Inflammatory macrophage treated with lipopolysaccharide for 4 hours (primary cell): ENCODE results near the gene COL20A1.
"Not testable (repeated sequence)": the region's sequence is repeated elsewhere in the genome, so short reads cannot be mapped to it uniquely, and the experiment has no call there.

Experiments used
- DNase-seq: peaks from one replicate; pipeline ENCODE4 v3.0.0-alpha.2; 2020

COL20A1 gene

GRCh38 chr20:63322146-63322932, 29.4 kb downstream of the COL20A1 start:
- DNase-seq: no peak

GRCh38 chr20:63322933-63323273, 29.9 kb downstream of the COL20A1 start:
- no peak for DNase-seq

DNA sequence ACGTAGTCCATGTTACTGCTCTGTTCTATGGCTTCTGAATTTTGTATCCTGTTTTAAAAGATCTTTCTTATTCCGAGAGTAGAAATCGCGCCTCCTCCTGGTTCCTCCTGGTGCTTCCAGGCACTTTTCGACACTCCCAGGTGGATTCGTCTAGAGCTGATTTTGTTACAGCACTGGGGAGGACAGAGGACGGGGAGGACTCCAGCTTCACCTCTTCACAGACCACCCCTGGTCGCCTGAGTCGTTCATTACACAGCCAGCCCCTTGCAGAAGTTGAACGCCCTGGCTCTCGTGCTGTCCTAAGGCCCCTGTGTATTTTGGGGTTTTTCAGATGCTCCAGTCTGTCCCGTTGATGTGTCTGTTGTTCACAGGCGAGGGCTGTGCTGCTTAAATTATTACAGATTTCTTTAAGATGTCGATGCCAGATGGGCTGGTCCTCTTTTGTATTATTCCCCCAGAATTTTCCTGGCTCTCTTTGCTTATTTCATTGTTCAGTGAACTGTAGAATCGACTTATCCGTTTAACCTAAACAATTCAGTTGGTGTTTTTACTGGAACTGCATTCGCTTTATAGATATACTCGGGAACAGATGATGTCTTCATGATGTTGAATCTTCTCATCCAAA, 30.5 kb downstream of the COL20A1 start:
- no peak for DNase-seq

DNA sequence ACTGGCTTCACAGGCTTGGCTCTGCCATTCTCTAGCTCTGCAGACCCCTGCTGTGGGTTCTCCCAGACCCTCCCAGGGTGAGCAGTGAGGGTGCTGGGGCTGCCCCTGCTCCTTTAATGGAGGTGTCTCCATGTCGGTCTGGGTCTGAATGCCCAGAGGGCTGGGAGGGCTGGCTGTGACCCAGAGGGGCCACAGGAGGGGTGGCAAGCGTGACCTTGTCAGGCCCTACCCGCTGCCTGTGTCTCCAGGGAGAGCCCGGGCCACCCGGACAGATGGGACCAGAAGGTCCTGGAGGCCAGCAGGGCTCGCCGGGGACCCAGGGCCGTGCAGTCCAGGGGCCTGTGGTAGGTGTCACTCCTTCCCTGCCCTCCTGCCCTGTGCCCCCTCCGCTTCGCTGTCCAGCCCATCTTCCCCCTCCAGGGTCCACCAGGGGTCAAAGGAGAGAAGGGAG, 32.1 kb downstream of the COL20A1 start:
- DNase-seq: no peak

DNA sequence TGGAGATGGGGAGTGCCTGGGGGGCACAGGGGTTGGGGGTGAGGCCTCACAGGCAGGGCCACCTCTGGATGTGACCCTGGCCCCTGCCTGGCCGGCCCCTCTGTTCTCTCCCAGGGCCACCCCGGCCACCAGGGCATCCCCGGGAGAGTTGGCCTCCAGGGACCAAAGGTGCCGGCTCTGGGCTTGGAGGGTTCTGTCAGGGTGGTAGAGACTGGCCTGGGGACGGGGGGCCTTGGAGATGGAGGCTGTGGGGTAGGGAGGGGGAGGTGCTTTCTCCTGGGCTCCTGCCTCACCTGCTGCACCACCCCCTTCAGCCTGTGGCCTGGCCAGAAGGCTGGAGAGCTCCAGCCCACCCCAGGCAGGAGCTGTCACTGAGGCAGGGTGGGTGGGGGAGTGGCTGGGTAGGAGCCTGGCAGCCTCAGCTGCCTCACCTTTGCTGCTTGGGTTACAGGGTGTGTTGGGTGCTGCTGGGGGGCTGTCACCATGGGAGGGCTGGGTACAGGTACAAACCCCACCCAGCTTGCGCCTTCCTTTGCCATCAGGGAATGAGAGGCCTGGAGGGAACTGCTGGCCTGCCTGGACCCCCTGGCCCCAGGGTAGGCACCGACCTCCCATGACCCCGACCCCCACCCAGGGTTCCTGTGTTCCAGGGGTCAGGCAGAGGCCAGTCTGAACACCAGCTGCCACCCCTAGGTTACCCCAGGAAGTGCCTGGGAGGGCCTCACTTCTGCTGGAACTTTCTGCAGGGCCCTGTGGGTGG, 32.7 kb downstream of the COL20A1 start:
- DNase-seq: no peak

- peak; percentile 4 for DNase-seq
Measured at GRCh38 chr20:63326314-63327230, 33.6 kb downstream of the COL20A1 start.

DNA sequence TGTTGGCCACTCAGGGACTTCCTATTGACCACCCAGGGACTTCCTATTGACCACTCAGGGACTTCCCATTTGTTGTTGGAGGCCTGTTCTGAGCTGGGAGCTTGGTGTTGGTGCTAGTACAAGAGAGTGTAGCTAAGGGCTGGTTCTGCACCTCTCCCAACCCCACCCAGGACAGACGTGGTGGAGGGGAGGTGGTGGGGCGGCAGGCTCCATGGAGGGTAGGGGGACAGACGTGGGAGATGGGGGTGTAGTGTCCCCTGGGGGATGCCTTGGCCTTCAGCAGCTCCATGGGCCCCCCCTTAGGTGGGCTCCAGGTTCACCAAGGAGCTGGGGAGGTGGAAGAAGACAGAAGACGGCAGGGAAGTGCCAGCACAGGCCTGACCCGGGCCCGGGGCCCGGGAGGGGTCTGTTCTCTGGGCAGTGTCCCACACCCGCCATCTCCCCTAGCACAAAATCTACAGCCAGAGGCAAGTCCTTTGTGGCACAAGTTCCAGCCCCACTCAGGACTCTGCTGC, 34.3 kb downstream of the COL20A1 start:
- DNase-seq: no peak

- DNase-seq: no peak
Measured at GRCh38 chr20:63328026-63328700, 35.2 kb downstream of the COL20A1 start.

DNA sequence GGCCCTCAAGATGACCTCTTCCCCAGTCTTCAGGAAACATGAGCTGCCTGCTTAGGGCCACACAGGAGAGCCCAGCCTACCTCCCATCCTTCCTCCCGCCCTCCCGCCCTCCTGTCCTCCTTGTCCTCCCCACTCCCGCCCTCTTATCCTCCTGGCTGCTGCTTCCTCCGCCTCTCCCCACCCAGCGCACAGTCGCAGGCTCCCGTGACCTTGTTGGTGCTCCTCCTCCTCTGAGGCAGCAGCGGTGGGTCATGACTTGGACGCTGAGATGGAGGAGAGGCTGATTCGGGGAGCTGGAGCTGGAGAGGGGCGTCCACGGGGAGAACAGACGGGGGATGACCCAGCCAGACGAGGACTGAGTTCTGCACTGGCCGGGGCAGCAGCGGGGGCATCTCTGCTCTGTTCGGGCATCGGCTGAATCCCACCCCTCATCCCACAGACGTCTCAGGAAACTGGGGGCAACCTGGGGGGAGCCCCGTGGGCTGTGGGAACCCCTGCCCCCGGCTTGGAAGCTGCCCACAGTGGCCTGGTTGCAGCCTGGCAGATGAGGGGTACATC, 35.8 kb downstream of the COL20A1 start:
- no peak for DNase-seq

- no peak for DNase-seq
Measured at GRCh38 chr20:63329331-63330083, 36.5 kb downstream of the COL20A1 start.

- DNase-seq: no peak
Measured at GRCh38 chr20:63330084-63330760, 37.2 kb downstream of the COL20A1 start.

GRCh38 chr20:63330940-63331339, 38.0 kb downstream of the COL20A1 start:
- DNase-seq: no peak

- no peak for DNase-seq
Measured at GRCh38 chr20:63331741-63332400, 38.9 kb downstream of the COL20A1 start.

DNA sequence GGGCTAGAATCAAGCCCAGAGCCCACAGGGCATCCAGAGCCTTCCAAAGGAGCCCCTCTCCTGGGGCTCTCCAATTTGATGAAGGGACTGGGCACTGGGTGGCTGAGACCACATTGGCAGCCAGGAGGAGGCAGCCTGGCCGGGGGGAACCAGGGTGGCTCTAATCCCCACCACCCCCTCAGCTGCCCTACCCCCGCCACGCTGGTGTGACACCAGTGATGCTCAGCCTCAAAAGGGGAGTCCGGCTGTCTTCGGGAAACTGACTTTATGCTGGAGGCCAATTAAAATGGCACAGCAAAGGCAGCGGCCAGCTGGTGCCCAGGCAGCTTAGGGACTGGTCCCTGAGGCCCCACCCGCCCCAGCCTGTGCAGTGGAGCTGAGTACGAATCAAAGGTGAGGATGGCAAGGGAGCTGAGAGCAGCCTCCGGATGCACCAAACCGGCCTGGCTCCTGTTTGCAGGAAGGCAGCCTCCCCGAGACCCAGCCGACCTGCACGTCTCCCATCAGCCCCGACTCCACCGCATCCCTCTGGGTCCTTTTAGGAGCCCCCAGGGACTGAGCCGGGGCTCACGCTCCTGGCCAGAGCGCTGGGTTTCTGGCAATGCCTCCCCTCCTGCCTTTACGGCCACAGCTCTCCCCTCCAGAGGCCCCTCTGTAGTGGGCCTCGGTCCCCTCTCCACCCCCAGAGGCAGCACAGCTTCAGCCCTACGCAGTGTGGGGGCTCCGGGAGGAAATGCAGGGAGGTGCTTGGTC, 39.7 kb downstream of the COL20A1 start:
- DNase-seq: no peak

- no peak for DNase-seq
Measured at GRCh38 chr20:63333241-63333836, 40.4 kb downstream of the COL20A1 start.

DNA sequence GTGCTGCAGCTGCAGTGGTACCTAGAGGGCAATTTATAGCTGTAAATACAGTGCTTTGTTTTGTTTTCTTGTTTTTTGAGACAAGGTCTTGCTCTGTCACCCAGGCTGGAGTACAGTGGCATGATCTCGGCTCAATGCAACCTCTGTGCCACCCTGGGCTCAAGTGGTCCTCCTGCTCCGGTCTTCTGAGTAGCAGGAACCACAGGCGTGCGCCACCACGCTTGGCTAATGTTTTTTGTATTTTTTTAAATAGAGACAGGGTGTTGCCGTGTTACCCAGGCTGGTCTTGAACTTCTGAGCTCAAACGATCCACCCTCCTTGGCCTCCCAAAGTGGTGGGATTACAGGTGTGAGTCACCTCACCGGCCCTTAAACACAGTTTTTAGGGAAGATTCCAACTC, 41.4 kb downstream of the COL20A1 start:
- no peak for DNase-seq

GRCh38 chr20:63335060-63335459, 42.1 kb downstream of the COL20A1 start:
- DNase-seq: not testable (repeated sequence)

GRCh38 chr20:63335711-63336110, 42.7 kb downstream of the COL20A1 start:
- DNase-seq: no peak
